Suppressor macrophage (primary cell): ENCODE data around the gene LRRC38.
"Not testable (repeated sequence)": the region's sequence is repeated elsewhere in the genome, so short reads cannot be mapped to it uniquely, and the experiment has no call there.

ENCODE experiments used
- DNase-seq, 4 experiments: peaks; one replicate each; pipeline ENCODE4 v3.0.0-alpha.2; 2020 to 2022
- total RNA-seq, 17 experiments: gene quantifications; one replicate each; lab custom pipeline; 2026; ENCODE audit warnings: mixed read lengths in 6 of 17, inconsistent platforms in 3 of 17; lab: John Stamatoyannopoulos, UW

The LRRC38 gene
- 0 to 0.44 (median 0) reads per million in 17 experiments for total RNA-seq

- DNase-seq = peak in 2 of 4 experiments; percentile 23 to 26
These were observed at the start of gene LRRC38 for GRCh38 chr1:13513895-13514546. Gene LRRC38 (minus strand): TSS chr1:13514003. CDS start chr1:13513593, 410 bp downstream.

GRCh38 chr1:13562981-13563380 is 49.2 kb upstream of the LRRC38 start:
- not testable (repeated sequence) for DNase-seq

GRCh38 chr1:13560541-13560940 is 46.7 kb upstream of the LRRC38 start:
- no peak for DNase-seq

GRCh38 chr1:13556224-13556764 is 42.5 kb upstream of the LRRC38 start:
- no peak for DNase-seq

GRCh38 chr1:13554798-13555197 is 41.0 kb upstream of the LRRC38 start:
- DNase-seq = no peak

- DNase-seq = no peak
These were observed 36.9 kb upstream of the LRRC38 start for GRCh38 chr1:13550663-13551062.

- peak in 1 of 4 experiments; percentile 5 for DNase-seq
These were observed 35.7 kb upstream of the LRRC38 start for GRCh38 chr1:13549521-13549920.

GRCh38 chr1:13549021-13549420 is 35.2 kb upstream of the LRRC38 start:
- DNase-seq = no peak

GRCh38 chr1:13548281-13548680 is 34.5 kb upstream of the LRRC38 start:
- no peak for DNase-seq

GRCh38 chr1:13546791-13547190 is 33.0 kb upstream of the LRRC38 start:
- no peak for DNase-seq

- no peak for DNase-seq
These were observed 30.4 kb upstream of the LRRC38 start for GRCh38 chr1:13544221-13544556.

- peak; percentile 25 to 50 (median 41) for DNase-seq
These were observed 29.8 kb upstream of the LRRC38 start for GRCh38 chr1:13543451-13544220.

- no peak for DNase-seq
These were observed 27.8 kb upstream of the LRRC38 start for GRCh38 chr1:13541435-13542215.

GRCh38 chr1:13540866-13541265 is 27.1 kb upstream of the LRRC38 start:
- no peak for DNase-seq

- no peak for DNase-seq
These were observed 25.9 kb upstream of the LRRC38 start for GRCh38 chr1:13539683-13540082.

- no peak for DNase-seq
These were observed 25.0 kb upstream of the LRRC38 start for GRCh38 chr1:13538832-13539231.

- no peak for DNase-seq
These were observed 22.8 kb upstream of the LRRC38 start for GRCh38 chr1:13536571-13536970.

- no peak for DNase-seq
These were observed 21.4 kb upstream of the LRRC38 start for GRCh38 chr1:13535227-13535626.

- no peak for DNase-seq
These were observed 14.5 kb upstream of the LRRC38 start for GRCh38 chr1:13528320-13528719.

GRCh38 chr1:13523780-13524477 is 10.1 kb upstream of the LRRC38 start:
- DNase-seq = no peak

GRCh38 chr1:13520985-13521384 is 7.2 kb upstream of the LRRC38 start:
- DNase-seq = no peak

GRCh38 chr1:13517193-13517812 is 3.5 kb upstream of the LRRC38 start:
- DNase-seq = peak; percentile 42 to 72 (median 57)
